ENCODE results near the gene ZC3H7A. TPM values are rescaled to one million over a fixed set of nuclear protein-coding genes. Genes with fewer than 3 reads are reported as not detected.

Gene ZC3H7A
- total RNA-seq, 2 donors from 2014 or later = 67.6 to 144 TPM

DNA sequence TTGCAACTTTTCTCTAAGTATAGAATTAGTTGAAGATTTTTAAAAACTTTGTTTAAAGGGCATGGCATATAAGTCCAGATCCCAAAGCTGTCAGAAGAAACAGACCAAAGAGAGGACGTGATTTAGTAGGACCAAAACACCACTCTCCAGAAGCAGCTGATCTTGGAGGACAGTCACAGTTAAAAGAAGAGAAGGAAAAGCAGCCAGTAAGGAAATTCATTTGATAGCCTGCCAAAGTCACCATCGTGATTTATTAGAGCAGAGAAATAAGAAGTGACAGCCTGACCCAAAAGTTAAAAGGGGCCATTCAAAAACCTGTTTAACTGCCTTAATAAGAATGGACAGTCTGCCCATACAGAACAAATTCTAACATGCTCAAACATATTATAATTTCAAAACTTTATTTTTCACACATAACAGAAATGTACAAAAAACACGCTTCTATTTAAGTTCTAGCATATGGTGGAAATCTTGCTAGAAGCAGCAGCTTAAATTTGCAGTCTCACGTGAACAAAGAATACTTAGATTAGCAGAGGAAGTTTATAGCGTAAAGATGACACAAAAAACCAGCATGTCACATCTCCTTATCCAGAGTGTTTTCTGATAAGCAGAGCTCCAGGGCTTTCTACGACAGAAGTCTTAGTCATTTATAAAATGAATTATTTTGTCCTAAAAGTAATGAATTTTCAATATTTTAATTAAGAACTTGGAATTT is 91.6 kb downstream of the ZC3H7A start:
- H3K36me3 Mint-ChIP-seq (ENCODE audit: low read depth) = peaks cover 83% of the 10 kb centered on the region
- no peak overlapping the region for H3K27ac Mint-ChIP-seq
- no peaks in the 10 kb centered on the region for H3K27me3 Mint-ChIP-seq
- peaks cover 19% of the 10 kb centered on the region for H3K4me1 Mint-ChIP-seq
- H3K9me3 Mint-ChIP-seq = no peaks in the 10 kb centered on the region
- H3K4me3 Mint-ChIP-seq = no peak overlapping the region
- no peak for ATAC-seq (replicated peaks)

Other genes starting within 250 kb of the ZC3H7A start
- gene LITAF, start 210.3 kb downstream of the ZC3H7A start, total RNA-seq = 10 to 100 TPM; 66.0 to 82.9 TPM
- gene SNN, start 128.8 kb downstream of the ZC3H7A start, total RNA-seq = 1 to 10 TPM; 3.3 to 4.9 TPM
- gene TXNDC11, start 54.4 kb downstream of the ZC3H7A start, total RNA-seq = 10 to 100 TPM; 33.8 to 38.6 TPM
- 100 to 1,000 TPM; 275 to 288 TPM for gene RSL1D1, start 54.3 kb upstream of the ZC3H7A start, total RNA-seq
- 100 to 1,000 TPM; 115 to 209 TPM for gene GSPT1, start 118.7 kb upstream of the ZC3H7A start, total RNA-seq
- gene NPIPB2, start 144.8 kb upstream of the ZC3H7A start, total RNA-seq = 10 to 100 TPM; 14.3 to 21.8 TPM
- gene TNFRSF17, start 168.0 kb upstream of the ZC3H7A start, total RNA-seq = not detected
- 10 to 100 TPM in 1 of 2 donors, 1 to 10 TPM in 1; 9.8 to 11.8 TPM for gene SNX29, start 179.5 kb upstream of the ZC3H7A start, total RNA-seq